Erythroblast (primary cell): ENCODE results near the gene EXOC1L.

ENCODE experiments used
- GATA1 ChIP-seq: IDR thresholded peaks from 2 replicates; pipeline ENCODE4 v1.6.1; 2011; ENCODE audit warnings: low read depth, mild to moderate bottlenecking, control low read depth, low read length, moderate library complexity
- POLR2A ChIP-seq: IDR thresholded peaks from 2 replicates; pipeline ENCODE4 v1.6.1; 2011; ENCODE audit warnings: mild to moderate bottlenecking, low read length

GRCh38 chr4:55807556-55807955, 12.0 kb upstream of the EXOC1L start:
- TF ChIP-seq POLR2A, result no peak
- TF ChIP-seq GATA1, result no peak
